Endometrium (tissue), 2 donors: ENCODE measurements around the gene TRMT112.

Experiments used
- FAIRE-seq: peaks from 2 replicates; lab custom pipeline; 2012; peaks lifted over from hg19 to GRCh38; lab: Jason Lieb, UNC
- donor health status: control.
- donor health status: control.

The TRMT112 gene

GRCh38 chr11:64291262-64291751, 26.1 kb downstream of the TRMT112 start, which contains the start of gene KCNK4:
Gene KCNK4, plus strand, starts transcription at chr11:64291302. Its CDS starts 1,717 bp downstream, at chr11:64293019.
- no peak for FAIRE-seq

GRCh38 chr11:64290352-64291261, 26.8 kb downstream of the TRMT112 start:
- no peak for FAIRE-seq

- no peak for FAIRE-seq
These were observed 28.3 kb downstream of the TRMT112 start for GRCh38 chr11:64289002-64289564.

GRCh38 chr11:64288353-64288750, 29.0 kb downstream of the TRMT112 start:
- no peak for FAIRE-seq

GRCh38 chr11:64287676-64288352, 29.5 kb downstream of the TRMT112 start:
- FAIRE-seq: no peak

- no peak for FAIRE-seq
These were observed 30.6 kb downstream of the TRMT112 start for GRCh38 chr11:64286801-64287159.

GRCh38 chr11:64285885-64286800, 31.2 kb downstream of the TRMT112 start:
- FAIRE-seq: no peak

- FAIRE-seq: no peak
These were observed 32.1 kb downstream of the TRMT112 start, which contains the start of gene GPR137 for GRCh38 chr11:64284962-64285884. Gene GPR137, plus strand, starts transcription at chr11:64285848. Its CDS starts 677 bp downstream, at chr11:64286525.

GRCh38 chr11:64284048-64284961, 33.1 kb downstream of the TRMT112 start, which contains the start of gene BAD:
Gene BAD, minus strand, starts transcription at chr11:64284665. Its CDS starts 297 bp downstream, at chr11:64284368.
- FAIRE-seq: peak; percentile 74

GRCh38 chr11:64283092-64283491, 34.3 kb downstream of the TRMT112 start:
- no peak for FAIRE-seq

GRCh38 chr11:64281957-64282770, 35.2 kb downstream of the TRMT112 start:
- no peak for FAIRE-seq

- FAIRE-seq: no peak
These were observed 38.7 kb downstream of the TRMT112 start for GRCh38 chr11:64278576-64279190.

GRCh38 chr11:64276653-64277431, 40.5 kb downstream of the TRMT112 start:
- no peak for FAIRE-seq

- no peak for FAIRE-seq
These were observed 41.5 kb downstream of the TRMT112 start for GRCh38 chr11:64275841-64276240.

- no peak for FAIRE-seq
These were observed 42.1 kb downstream of the TRMT112 start for GRCh38 chr11:64275031-64275800.

- peak; percentile 95 for FAIRE-seq
These were observed 47.7 kb downstream of the TRMT112 start for GRCh38 chr11:64269540-64270220.
